NOMO-1 treated with DMSO at 0.1 percent for 48 hours (cell line): ENCODE data around the gene DCTN3.

Experiments used
- DNase-seq: peaks from one replicate; lab custom pipeline; 2025; ENCODE audit not compliant: unreplicated experiment; lab: John Stamatoyannopoulos, UW

DCTN3 gene

DNA sequence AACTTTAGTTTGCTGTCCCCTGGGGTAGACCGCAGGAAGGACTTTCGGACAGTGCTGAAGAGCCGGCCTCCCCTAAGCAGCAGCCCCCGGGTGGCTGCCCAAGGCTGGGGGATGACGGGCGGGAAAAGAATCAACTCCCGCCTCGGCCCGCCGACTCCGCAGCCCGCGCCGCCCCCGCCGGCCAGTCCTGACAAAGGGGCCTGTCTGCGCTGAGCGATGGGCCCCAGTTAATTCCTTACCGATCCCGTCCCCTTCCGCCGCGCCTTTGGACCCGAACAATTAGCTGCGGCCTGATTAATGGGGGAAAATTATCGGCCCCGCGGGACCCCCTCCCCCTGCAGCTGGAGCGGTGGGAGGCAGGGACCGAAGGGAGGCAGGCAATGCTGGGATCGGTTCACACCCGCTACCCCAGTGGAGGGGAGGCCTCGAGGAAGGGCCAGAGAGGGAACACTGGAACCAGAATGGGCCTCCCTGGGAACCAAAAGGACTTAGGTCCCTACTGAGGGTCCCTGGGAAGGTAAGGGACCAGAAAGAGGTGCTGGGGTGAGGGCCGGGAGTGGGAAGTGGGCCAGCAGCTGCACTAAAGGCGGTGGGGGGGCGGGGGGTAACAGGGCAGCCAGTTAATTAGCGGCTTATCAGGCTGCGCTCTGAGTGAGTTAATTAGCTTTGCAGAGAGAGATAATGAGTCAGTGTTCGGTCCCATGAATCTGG is 4.3 kb upstream of the DCTN3 start:
- no peak for DNase-seq

DNA sequence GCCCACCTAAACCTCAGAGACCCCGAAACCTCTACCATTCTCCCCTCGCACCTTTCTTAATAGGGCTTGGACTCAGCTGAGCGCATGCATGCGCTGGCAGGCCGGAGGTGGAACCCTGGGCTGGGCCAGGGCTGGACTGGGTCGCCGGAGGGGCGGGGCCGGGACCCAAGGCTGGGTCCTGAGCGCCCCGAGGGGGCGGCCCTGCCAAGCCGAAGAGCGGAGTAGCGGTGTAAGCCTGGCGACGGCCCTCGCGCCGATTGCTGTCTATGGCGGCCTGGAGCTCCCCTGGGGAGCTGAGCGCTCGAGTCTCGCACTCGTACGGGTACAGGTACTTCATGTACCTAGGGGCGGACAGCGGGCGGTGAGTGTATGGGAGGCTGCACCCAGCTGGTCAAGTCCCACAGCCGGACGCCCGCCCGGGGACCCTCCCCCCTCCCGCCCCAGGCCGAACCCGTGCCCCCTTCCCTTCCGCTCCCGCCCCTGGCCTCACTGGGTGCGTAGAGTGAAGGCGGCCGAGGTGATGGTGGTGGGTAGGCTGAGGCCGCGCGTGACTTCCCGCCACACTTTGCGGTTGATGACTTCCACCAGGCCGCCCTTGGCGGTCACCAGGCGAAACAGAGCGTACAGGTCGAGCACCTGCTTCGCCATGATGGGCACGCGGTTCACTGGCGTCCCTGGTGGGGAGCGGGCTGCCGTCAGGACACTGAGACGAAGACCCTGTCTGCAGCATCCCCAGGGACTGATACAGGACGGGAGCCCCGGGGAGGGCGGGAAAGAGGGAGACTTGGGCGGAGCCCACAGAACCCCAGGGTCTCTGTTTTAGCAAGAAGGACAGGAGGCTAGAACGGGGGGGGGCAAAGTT is 3.3 kb upstream of the DCTN3 start:
- DNase-seq: no peak

DNA sequence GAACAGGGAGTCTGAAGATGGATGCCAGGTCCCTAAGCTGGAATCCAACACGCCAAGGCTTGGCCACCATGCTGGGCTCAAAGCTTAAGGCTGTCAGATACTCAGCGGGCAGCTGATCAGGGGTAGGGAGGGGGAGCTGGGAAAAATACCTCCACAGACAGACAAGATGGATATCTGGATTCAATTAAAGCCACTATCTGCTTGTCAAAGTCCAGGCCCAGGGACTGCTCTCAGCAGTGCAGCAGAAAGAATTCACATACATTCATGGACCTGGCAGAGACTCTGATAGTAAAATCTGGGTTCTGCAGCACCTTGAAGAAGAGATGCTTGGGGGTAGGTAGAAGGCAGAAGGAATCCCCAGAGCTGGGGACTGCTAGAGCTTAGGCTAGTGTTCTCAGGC is 5.2 kb downstream of the DCTN3 start:
- no peak for DNase-seq

DNA sequence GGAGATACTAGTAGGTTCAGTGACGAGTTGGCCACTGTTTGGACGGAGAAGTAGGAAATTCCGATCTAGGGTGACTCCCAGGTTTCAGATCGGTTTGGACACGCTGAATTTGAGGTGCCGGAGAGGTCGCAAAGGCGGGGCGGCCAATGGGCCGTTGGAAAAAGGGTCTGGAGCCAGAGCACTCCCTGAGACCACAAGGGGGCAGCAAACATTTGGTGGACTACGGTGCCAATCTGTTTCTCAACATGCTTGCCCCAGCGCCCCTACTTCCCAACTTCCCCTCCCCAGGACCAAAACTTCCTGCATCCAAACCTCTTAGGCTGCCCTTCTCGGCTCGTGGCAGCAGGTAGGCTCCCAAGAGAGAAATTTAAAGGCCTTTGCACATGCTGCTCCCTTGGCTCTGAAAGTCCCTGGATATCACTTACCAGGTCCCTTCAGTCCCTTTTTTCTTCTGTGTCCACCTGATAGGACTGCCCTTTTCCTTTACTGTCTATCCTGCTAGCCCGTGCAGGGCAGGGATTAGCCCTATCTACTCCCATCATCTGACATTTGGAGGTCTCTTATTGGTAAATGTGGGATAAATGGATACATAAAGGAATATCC is 7.4 kb downstream of the DCTN3 start:
- peak; percentile 82 for DNase-seq

DNA sequence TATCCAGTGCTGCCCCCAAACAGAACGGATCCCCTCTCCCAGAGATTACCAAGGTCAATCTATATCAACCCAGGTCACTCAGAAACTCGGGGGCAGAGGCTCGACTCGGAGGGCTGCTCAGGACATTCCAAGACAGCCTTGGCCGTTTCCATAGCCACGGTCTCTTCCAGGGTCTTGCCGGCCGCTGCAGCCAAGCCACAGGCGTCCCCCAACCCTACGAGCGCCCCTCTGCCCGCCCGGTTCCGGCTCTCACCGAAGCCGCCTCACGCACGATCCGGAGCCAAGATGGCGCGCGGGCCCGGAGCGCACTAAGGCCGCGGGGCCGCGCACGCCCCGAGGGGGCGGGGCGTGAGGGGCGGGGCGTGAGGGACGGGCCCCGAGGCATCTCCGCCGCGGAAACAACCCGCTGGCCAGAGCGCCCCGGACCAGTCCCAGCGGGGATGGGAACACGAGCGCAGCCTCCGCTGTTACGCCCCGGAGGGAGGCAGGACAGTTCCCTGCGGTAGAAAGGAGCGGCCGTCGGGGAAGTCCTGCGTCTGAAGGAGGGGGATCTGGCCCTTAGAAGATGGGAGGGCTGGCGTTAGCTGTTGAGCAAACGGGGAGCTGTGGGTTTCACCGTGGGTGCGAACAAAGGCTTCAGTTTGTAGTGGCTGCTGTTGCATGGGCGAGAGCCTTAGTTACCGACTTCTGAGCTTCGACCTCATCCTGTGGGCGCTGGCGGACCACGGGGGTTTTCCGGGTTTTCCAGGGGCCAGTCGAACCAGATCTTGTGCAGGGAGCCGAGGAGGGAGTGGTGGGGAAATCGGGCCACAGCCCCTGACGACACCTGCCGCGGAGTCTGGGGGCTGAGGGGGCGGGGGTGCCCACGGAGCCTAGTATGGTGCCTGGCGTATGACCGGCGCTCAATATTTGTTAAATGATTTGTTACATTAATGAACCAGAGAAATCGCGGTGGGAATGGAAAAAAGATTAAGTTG is 8.2 kb downstream of the DCTN3 start, which contains the start of gene RPP25L:
TSS of gene RPP25L (minus strand) at position 287 of the 977 bp plus-strand sequence. CDS start 801 bp downstream, outside the sequence.
- DNase-seq: peak; percentile 77

DNA sequence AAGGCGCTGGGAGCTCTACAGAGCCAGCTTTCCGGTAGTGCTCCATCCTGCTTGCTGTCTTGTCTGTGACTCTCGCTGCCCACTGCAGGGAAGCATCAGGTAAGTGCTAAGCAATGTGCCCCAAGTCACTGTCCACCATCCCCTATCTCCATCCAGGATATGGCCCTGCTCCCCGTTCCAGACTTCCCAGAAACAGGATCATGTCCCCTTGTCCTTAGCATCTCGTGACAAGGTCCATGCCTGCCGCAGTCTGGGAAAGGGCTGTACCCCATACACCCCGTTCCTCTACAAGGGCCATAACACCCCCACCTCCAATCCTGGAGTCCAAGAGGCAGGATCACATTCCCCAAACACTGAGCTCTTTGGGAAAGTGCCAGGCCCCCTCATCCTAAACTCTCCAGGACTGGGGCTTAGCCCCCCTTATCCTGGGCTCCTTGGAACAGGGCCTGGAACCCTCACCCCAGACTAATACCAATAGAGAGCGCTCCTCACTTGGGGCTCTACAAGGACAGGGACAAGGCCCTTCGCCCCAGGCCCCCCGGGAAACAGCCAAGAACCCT is 9.0 kb downstream of the DCTN3 start:
- DNase-seq: no peak

DNA sequence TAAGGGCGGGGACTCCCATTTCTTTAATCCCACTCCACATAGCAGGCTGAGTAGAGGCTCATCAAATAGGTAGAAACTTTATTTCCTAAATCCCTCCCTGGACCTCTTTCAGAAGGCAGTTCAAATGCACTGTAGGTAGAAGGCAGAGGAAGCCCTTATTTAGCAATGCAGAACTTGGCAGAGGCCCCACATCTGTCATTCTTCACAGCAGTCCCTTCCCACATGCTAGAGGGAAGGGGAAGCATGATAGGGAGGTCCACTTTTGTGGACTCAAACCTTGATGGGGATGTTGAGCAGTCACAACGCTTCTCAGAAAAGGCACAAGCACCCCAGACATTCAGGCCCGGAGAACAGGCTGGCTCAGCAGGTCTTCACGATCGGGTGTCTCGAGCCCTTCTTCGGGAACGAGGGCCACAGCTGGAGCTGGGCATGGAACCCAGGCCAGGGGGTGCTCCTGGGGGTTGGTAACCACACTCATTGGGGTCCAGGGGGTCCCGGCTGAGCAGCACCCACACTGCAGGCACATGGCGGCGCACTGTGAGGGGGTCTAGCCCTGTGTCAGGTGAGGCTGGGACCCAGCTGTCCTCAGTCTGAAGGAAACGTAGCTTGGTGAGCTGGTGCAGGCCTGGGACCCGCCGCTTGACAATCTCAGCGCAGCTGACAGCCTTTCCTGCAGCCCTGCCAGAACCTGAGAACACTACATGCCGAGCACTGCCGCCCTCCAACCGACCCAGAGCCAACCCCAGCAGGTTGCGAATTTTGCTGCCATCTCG is 9.7 kb downstream of the DCTN3 start:
- DNase-seq: no peak

DNA sequence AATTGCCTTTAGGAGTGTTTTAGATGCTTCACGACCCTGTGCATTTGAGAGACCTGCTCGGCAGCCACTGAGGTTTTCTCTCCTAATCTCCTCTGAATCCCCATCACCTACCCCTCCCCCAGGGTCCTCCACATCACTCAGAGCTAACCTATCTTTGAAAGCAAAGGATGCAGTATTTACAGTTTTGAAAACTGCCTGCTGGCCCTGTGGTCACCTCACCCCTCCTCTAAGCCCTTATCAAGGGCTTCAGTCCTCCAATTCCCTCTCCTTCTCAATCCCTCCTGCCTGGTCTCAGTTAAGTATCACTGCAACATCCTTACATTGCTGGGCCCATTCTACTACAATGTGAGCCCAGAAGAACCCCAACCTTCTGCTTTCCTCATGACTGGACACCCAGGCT is 13.0 kb downstream of the DCTN3 start:
- DNase-seq: no peak

DNA sequence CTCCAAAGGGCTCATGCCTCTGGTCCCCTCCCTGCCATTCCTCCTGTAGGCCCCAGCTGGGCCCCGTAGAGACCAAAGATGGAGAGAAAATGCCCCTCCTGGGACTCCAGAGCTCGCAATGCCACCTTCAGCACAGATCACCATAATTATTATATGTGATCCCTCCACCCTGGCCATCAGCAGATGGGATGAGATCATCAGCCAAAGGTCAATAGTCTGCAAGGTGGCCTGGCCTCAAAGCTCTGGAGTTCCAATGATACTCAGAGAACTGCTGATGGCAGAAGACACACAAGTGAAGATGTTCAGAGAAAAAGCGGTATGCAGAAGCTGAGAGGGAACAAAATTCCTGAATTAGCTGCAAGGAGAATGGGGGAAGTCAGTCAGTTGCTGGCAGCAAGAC is 13.4 kb downstream of the DCTN3 start:
- DNase-seq: no peak

DNA sequence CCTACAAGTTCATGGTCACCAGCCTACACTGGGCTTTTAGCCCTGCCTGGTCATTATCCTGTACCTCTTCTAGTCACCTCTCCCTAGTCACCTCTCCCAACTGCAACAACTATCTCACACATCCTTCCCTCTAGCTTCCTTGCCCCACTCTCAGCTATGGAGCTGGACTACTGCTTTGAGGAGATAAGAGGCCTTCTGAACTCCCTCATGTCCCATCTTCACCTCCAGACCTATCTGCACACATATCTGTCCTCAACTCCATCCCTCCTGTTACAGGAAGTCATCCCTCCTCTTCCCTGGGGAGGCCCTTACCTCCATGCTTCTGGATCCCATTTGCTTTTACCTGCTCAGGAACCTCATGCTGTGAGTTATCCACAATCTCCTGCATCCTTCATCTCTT is 14.1 kb downstream of the DCTN3 start:
- no peak for DNase-seq

DNA sequence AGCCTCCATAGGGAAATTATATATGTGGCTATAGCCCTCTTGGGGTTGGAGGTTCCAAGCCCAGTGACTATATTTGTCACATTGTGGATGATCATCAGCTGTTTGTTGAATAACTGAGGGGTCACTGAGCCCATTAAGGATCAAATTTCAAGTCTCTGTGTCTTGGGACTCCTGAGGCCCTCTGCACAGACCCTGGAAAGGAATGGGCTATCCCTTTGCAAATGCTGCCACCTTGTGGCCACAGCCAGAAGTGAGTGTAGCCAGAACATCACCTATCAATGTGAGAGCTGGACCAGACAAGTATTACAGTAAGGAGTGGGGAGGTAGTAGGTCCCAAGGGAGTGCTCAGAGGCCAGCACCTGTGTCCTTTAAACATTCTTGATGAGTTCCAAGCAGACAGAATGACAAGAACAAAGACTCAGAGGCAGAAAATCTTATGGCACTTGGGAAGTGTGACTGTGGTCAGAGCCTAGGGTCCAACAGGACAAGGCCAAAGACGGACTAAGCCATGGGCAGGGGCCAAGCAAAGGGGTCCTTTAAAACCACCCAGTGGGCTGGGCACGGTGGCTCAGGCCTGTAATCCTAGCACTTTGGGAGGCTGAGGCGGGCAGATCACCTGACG is 16.6 kb downstream of the DCTN3 start:
- peak; percentile 75 for DNase-seq

DNA sequence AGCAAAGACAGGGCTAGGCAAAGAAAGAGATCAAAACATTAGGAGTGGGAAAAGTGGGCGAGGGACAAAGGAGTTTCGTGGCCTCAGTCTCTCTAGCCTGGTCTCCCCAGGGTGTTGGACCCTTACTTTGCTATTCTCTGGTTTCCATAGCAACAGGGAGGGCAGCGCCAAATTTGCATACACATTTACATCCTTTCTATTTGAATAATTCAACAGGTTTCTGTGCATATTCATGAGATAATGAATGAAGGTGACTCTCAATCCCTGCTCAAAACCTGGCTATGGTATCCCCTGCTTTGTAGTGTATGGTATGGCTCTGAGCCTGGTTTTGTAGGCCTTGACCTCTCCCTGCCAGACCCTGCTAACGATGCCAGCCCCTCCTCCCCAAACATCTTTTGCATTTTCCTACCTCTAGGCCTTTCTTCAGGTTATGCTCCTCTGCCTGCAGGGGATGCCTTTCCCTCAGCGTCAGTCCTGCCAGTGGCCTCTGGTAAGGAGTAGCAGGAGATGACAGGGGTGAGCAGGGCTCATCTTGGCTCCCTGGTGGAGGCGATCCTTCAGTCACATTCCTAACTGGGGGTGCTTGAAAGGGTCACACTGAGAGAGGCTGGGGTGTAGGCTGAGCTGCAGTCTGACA is 18.2 kb downstream of the DCTN3 start:
- DNase-seq: no peak

DNA sequence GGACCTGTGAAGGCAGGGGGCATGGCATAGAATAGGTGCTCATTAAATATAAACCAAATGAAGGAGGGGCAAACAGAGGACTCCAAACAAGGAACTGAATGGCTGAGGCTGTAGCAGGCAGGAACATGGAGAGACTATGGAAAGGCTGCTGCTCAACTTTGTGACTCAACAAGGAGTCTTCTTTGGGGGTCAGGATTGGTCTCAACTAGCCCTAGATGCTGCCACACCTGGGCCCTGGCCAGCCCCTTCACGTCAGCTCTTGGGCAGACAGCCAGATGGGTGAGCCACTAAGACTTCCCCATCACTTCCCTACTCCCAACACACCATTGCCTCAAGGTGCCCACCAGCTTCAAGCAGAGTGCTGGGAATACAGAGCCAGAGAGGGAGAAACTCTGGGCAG is 19.4 kb downstream of the DCTN3 start:
- no peak for DNase-seq

DNA sequence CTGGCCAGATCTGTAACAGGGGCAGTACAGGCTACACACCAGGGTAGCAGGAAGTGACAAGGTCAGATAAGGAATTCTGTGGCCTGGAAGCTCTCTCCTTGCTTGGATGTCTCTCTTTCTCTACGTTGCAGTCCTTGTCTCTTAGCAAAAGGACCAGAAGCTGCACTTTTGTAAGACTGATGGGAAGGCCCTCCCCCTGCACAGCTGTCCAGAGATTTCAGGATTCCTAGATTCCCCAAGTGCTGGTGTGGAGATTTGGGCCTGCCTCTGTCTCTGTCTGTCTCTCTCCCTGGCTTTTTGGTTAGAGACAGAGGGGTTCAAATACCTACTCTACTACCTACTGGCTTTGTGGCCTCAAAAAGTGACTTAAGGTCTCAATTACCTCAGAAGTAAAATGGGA is 20.7 kb downstream of the DCTN3 start:
- DNase-seq: no peak

DNA sequence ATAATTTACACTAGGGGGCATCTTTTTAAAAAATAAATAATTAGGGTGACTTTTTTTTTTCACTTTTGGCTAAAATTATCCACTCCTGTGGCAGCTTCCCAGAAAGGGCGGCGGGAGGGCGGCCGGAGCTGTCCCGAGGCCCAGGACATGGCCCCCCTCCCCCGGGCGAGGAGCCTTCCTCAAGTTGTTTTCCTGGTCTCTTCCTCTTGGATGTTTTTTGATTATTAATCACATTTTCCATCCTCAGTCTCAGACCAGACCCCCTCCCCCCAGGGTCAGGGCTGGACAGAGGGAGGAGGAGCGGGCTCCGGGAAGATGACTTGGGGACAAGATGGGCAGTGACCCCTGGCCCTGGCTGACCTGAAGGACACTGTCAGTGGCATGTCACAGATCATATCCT is 26.1 kb downstream of the DCTN3 start:
- no peak for DNase-seq

DNA sequence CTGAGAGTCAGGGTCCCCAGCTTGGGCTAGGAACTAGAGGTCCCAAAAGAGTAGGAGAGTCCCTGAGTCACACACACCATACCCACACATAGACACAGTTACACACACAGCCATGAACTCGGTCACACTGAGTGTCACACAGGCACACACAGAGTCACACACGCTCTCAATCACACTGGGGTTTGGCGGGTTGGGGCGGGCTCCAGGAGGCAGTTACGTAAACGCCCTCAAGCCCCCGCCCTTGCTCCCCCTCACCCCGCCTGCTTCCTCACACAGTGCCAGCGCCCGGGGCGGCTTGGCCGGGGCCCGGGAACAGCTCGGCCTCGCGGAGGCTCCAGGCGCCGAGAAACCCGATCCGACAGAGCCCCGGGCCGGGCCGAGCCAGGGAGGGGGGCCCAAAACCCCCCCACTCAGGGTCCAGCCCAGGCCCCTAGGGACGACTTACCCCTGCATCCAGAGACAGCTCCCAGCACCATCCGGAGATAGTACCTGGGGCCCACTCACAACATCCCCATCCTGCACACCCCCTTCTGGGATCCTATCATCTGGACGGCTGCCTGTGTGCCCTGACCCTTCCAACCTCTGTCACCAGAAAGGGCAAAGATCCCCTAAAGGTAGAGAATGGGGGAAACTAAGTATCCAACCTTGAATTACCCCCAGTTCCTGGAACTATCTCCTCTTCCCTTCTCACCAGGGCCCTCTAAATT is 27.2 kb downstream of the DCTN3 start:
- no peak for DNase-seq

DNA sequence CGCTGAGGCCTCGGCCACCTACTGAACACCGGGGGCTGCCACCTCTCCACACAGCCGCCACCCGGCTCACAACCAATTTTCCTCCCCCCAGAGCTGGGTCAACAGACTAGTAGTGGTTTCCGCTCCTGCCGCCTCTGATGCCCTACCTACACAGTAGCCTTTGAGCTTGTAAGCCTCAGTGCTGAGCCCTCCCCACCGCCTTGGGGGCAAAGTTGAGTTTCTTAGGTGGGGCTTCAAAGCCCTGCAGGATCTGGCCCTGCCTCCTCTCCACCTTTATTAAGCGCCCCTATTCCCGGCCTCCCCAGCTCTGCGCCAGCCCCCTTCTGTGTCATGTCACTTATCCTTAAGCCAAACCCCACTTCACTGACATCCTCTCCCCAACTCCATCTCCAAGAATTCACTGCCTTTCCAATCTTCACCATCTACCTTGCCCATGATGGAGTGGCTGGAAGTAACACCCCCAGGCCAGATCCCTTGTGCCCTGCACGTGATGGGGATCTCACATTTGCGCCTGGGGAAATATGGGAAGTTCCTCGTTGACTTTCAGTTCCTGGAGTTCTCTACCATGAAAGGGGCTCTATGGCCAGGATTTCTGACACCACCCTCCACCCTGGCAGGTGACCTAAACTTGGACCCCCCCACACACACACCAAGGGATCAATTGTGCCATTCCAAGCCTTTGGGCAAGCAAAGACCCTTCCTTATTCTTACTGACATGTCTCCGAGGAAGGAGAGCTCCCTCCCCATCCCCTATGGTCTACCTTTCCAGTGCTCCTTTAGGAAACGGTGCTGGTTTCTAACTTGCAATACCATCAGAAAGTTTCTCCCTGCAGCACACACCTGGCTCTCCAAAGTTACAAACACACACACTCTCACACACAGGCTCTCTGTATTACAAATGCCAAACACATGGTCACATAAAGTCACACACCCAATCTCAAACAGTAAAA is 28.1 kb downstream of the DCTN3 start:
- DNase-seq: peak; percentile 29
